Endothelial cell of umbilical vein (primary cell): ENCODE results near the gene TBRG1. TPM values are rescaled to one million over a fixed set of nuclear protein-coding genes. Genes with fewer than 3 reads are reported as not detected.

Experiments
- BruUV-seq: library from RNA; stranded (reverse); fragments of 400-500 nt; replicated peaks from 2 replicates; lab custom pipeline; 2021; lab: Mats Ljungman, UMichigan
- CTCF ChIA-PET: fragments of 300-600, 350-600 bp; sonication (Branson Sonifier 250); formaldehyde crosslinking; loops from one replicate; lab custom pipeline; 2021; ENCODE audit warnings: antibody characterized with exemption, inconsistent platforms; lab: Charles Lee
- POLR2A ChIA-PET: fragments of 300-600, 350-600 bp; sonication (Branson Sonifier 250); formaldehyde crosslinking; loops from one replicate; lab custom pipeline; 2021; ENCODE audit warnings: antibody characterized with exemption, inconsistent platforms; lab: Charles Lee
- DNase-seq: peaks from one replicate; pipeline ENCODE4 v3.0.0-alpha.2; 2011; ENCODE audit warnings: low read depth, low spot score
- FAIRE-seq: peaks from 2 replicates; lab custom pipeline; 2011; peaks lifted over from hg19 to GRCh38; lab: Jason Lieb, UNC
- H2AFZ ChIP-seq: 2 replicates; pipeline ENCODE4 v1.6.0; 2012; ENCODE audit warnings: low read depth, low read length, control low read depth, inconsistent platforms
- H3K27ac ChIP-seq: 2 replicates; pipeline ENCODE4 v1.5.1; 2011; ENCODE audit warnings: low read depth, mild to moderate bottlenecking, control low read depth, low read length, moderate library complexity; ENCODE audit not compliant: insufficient read depth
- H3K27me3 ChIP-seq, 2 experiments: 2 replicates each; pipeline versions ENCODE4 v1.6.0 to v1.6.1; 2011; ENCODE audit warnings: low read length in 2 of 2, mixed read lengths in 1 of 2; ENCODE audit not compliant: control insufficient read depth in 2 of 2, insufficient read depth in 2 of 2
- H3K36me3 ChIP-seq, 2 experiments: 2 replicates in 1 of 2; 3 replicates in 1 of 2; pipeline ENCODE4 v1.5.1; 2011; ENCODE audit warnings: low read length in 2 of 2, mild to moderate bottlenecking in 1 of 2, moderate library complexity in 1 of 2; ENCODE audit not compliant: control insufficient read depth in 2 of 2, insufficient read depth in 2 of 2; ENCODE audit errors: extremely low read depth in 1 of 2
- H3K4me1 ChIP-seq: 3 replicates; pipeline ENCODE4 v1.5.1; 2011; ENCODE audit warnings: mild to moderate bottlenecking, low read length; ENCODE audit not compliant: control insufficient read depth, insufficient read depth; ENCODE audit errors: extremely low read depth
- H3K4me2 ChIP-seq: 2 replicates; pipeline ENCODE4 v1.6.1; 2011; ENCODE audit warnings: low read length, control low read depth, mixed read lengths; ENCODE audit not compliant: insufficient read depth
- H3K4me3 ChIP-seq, 3 experiments: fragments of 200-600 bp in 1 of 3; sonication (generic), shearing (Covaris generic) in 1 of 3; replicated peaks in 1 of 3; 2 replicates each; pipeline ENCODE4 v1.5.1; 2011 to 2016; ENCODE audit warnings: control low read depth in 3 of 3, low read length in 3 of 3, mild to moderate bottlenecking in 2 of 3, inconsistent platforms in 1 of 3, low read depth in 1 of 3, moderate library complexity in 1 of 3; ENCODE audit not compliant: insufficient read depth in 1 of 3
- H3K79me2 ChIP-seq: 2 replicates; pipeline ENCODE4 v1.6.0; 2012; ENCODE audit warnings: low read length, inconsistent platforms; ENCODE audit not compliant: control insufficient read depth, insufficient read depth
- H3K9ac ChIP-seq: replicated peaks from 2 replicates; pipeline ENCODE3; 2011; ENCODE audit warnings: low read length, control low read depth; ENCODE audit not compliant: insufficient read depth; ENCODE audit errors: extremely low read depth
- H3K9me1 ChIP-seq: replicated peaks from 3 replicates; pipeline ENCODE4 v1.6.0; 2011; ENCODE audit warnings: mild to moderate bottlenecking, low read length; ENCODE audit not compliant: control insufficient read depth, insufficient read depth; ENCODE audit errors: extremely low read depth
- H3K9me3 ChIP-seq: replicated peaks from 2 replicates; pipeline ENCODE4 v1.5.1; 2012; ENCODE audit warnings: low read length, inconsistent platforms; ENCODE audit not compliant: control insufficient read depth, insufficient read depth
- H4K20me1 ChIP-seq: replicated peaks from 2 replicates; pipeline ENCODE3; 2011; ENCODE audit warnings: mild to moderate bottlenecking, low read length; ENCODE audit not compliant: control insufficient read depth, insufficient read depth; ENCODE audit errors: extremely low read depth
- CTCF ChIP-seq, 2 donors: IDR thresholded peaks; 1 replicate in 1 of 2; 2 replicates in 1 of 2; pipeline ENCODE4 v1.5.1; 2011; ENCODE audit warnings: low read length in 2 of 2, mild to moderate bottlenecking in 2 of 2, moderate library complexity in 2 of 2, control low read depth in 1 of 2, inconsistent platforms in 1 of 2, low read depth in 1 of 2; ENCODE audit not compliant: insufficient read depth in 1 of 2; ENCODE audit errors: extremely low read depth in 1 of 2
- EZH2 ChIP-seq: IDR thresholded peaks from 2 replicates; pipeline ENCODE4 v1.6.1; 2012; ENCODE audit warnings: borderline replicate concordance, low read depth, mild to moderate bottlenecking, moderate library complexity, low read length, inconsistent platforms; ENCODE audit not compliant: severe bottlenecking
- FOS ChIP-seq: IDR thresholded peaks from 2 replicates; pipeline ENCODE4 v1.6.1; 2011; ENCODE audit warnings: mild to moderate bottlenecking, low read length, moderate library complexity, borderline replicate concordance; ENCODE audit not compliant: insufficient read depth
- GATA2 ChIP-seq: IDR thresholded peaks from 2 replicates; pipeline ENCODE4 v1.7.0; 2011; ENCODE audit warnings: low read depth, mild to moderate bottlenecking, moderate library complexity, mixed read lengths, low read length; ENCODE audit not compliant: insufficient read length, insufficient read depth
- JUN ChIP-seq: IDR thresholded peaks from 2 replicates; pipeline ENCODE4 v1.6.1; 2011; ENCODE audit warnings: borderline replicate concordance, low read depth; ENCODE audit not compliant: insufficient read length, insufficient read depth
- MAX ChIP-seq: IDR thresholded peaks from 2 replicates; pipeline ENCODE4 v1.6.1; 2011; ENCODE audit not compliant: insufficient read depth, insufficient read length
- MYC ChIP-seq: IDR thresholded peaks from one replicate; pipeline ENCODE4 v1.6.1; 2011; ENCODE audit warnings: mild to moderate bottlenecking, low read depth, low read length
- POLR2A ChIP-seq: IDR thresholded peaks from 2 replicates; pipeline ENCODE4 v1.6.1; 2012; ENCODE audit warnings: low read depth, mild to moderate bottlenecking, control low read depth, low read length
- POLR2AphosphoS5 ChIP-seq: IDR thresholded peaks from 2 replicates; pipeline ENCODE4 v1.6.1; 2012; ENCODE audit warnings: low read depth, mild to moderate bottlenecking, control low read depth, low read length, moderate library complexity; ENCODE audit not compliant: insufficient read depth
- dilution Hi-C: fragments of 300-500 bp; cut with MboI; formaldehyde crosslinking; loops from one replicate; pipeline ENCODE4 v1.15.0; 2019; ENCODE audit warnings: low sequenced_read_pairs; ENCODE audit not compliant: extremely low pct_ligation_motif_present
- intact Hi-C: fragments of 100-400 bp; cut with micrococcal nuclease; formaldehyde crosslinking; loops from one replicate; pipeline ENCODE4 v1.10.0; 2022
- polyA plus RNA-seq, 4 experiments: library from polyadenylated mRNA; depleted of rRNA in 3 of 4; stranded (reverse) in 3 of 4; unstranded in 1 of 4; fragments of >200 nt; gene quantifications; 2 replicates each; pipeline versions ENCODE4 v1.2.1 to v1.2.3, GENCODE V29; 2011 to 2012; ENCODE audit warnings: missing spikeins in 1 of 4
- total RNA-seq: library from RNA; stranded (reverse); gene quantifications from 2 replicates; pipeline ENCODE4 v1.2.3, GENCODE V29; 2021

TBRG1 gene
- total and polyA plus RNA-seq, 2 donors (not counting 3 experiments of a cell fraction or from before 2014, with no cell fraction given): 22.4 to 29.6 TPM

DNA sequence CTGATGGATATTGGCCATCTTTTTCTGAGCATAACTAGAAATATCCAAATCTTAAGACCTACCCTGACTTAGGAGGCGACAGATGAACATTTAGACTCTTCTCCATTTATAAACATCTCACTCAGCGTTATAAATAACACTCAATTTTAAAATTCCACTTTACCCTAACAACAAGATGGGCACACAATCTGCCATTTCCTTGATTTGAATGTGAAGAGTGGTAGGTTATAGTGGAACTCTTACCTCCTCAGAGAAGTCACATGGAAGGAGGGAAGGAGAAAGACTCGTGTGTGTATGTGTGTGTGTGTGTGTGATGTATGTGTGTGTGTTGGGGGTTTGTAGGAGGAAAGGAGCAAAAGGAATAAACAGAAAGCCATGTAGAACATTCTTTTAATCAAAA lies 35.8 kb downstream of the TBRG1 start:
- BruUV-seq: no TSS peak
- H3K79me2 ChIP-seq: no peaks in the 10 kb centered on the region
- no peaks in the 10 kb centered on the region for H3K4me1 ChIP-seq
- H3K27me3 ChIP-seq: no peaks in the 10 kb centered on the region
- FAIRE-seq: no peak
- POLR2A ChIA-PET: no interaction called here
- no peak overlapping the region for H3K4me2 ChIP-seq
- CTCF ChIA-PET: interaction anchor here (2.3 to 2.6 kb wide), 2 partner anchors 11 to 14 kb away, joined by 5 to 7 read pairs; no protein-coding TSS in a partner anchor
- dilution Hi-C loops: no loop called here
- H4K20me1 ChIP-seq: no peaks in the 10 kb centered on the region
- intact Hi-C loops: no loop called here
- no peak overlapping the region for H2AFZ ChIP-seq
- no peaks in the 10 kb centered on the region for H3K9me3 ChIP-seq
- TF ChIP-seq MYC (no peak), CTCF (IDR thresholded peaks at IDR 0.05; ENCODE audit: extremely low read depth in 1 of 2, insufficient read depth in 1 of 2, low read depth in 1 of 2, low read length in 2 of 2) (no peak), MAX (no peak), GATA2 (no peak), FOS (no peak), POLR2AphosphoS5 (no peak), POLR2A (no peak), JUN (no peak), EZH2 (no peak)
- no peak overlapping the region for H3K27ac ChIP-seq
- no peak overlapping the region for H3K4me3 ChIP-seq
- H3K9ac ChIP-seq: no peak overlapping the region
- DNase-seq: no peak
- no peaks in the 10 kb centered on the region for H3K9me1 ChIP-seq
- H3K36me3 ChIP-seq: no peaks in the 10 kb centered on the region
